Measurements from ENCODE around the gene PTPN14.

PTPN14 gene

DNA sequence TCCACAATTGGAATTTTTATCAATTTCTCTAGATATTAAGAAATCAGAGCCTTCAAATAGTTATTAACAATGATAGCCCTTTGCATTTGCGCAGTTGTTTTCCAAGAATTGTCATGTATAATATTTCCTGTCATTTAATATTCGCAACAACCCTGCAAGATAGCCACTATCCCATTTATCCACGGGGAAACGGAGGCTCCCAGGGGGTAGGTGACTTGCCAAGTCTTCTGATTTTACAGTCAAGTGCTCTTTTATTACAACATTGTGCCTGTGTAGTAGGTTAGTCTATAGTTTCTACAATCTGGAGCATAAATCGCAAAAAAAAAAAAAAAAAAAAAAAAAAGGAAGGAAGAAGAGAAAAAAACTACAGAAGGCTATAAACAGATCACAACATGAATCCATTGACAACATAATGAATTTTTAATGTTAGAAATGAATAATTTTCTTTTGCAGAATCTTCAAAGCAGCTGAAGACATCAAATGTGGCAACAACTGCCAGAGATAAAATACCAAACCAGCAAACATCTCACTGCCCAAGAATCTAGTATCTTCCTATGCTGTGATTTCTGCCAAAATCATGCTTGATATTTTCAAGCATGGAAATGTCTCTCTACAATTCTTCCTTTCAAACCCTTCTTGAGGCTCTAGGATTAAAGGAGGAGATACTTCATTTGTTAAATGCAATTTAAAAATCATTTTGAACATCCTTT, 125.5 kb downstream of the PTPN14 start:
- Histone ChIP-seq H3K4me2 (ENCODE audit: insufficient read depth, low read length) (no peak overlapping the region), H3K9ac (ENCODE audit: low read depth, low read length) (no peak overlapping the region), H3K79me2 (ENCODE audit: insufficient read depth, low read length) (no peaks in the 10 kb centered on the region), H3K27ac (ENCODE audit: low read length) (no peak overlapping the region), H3K9me3 (ENCODE audit: insufficient read depth, low read length, severe bottlenecking) (no peaks in the 10 kb centered on the region), H3K27me3 (ENCODE audit: insufficient read depth, low read length, poor library complexity) (no peaks in the 10 kb centered on the region), H2AFZ (ENCODE audit: low read depth, low read length) (no peak overlapping the region), H3K4me3 (ENCODE audit: low read depth in 1 of 2, low read length in 2 of 2) (no peak overlapping the region), H3K4me1 (ENCODE audit: insufficient read depth, low read length) (peaks cover 45% of the 10 kb centered on the region), H4K20me1 (ENCODE audit: insufficient read depth, low read length) (no peaks in the 10 kb centered on the region), H3K36me3 (ENCODE audit: insufficient read depth, low read length) (no peaks in the 10 kb centered on the region)
- no peak for TF ChIP-seq EZH2 (IDR thresholded peaks at IDR 0.05; ENCODE audit: borderline replicate concordance, low read depth, low read length, severe bottlenecking)
- TF ChIP-seq, protein P1, sequence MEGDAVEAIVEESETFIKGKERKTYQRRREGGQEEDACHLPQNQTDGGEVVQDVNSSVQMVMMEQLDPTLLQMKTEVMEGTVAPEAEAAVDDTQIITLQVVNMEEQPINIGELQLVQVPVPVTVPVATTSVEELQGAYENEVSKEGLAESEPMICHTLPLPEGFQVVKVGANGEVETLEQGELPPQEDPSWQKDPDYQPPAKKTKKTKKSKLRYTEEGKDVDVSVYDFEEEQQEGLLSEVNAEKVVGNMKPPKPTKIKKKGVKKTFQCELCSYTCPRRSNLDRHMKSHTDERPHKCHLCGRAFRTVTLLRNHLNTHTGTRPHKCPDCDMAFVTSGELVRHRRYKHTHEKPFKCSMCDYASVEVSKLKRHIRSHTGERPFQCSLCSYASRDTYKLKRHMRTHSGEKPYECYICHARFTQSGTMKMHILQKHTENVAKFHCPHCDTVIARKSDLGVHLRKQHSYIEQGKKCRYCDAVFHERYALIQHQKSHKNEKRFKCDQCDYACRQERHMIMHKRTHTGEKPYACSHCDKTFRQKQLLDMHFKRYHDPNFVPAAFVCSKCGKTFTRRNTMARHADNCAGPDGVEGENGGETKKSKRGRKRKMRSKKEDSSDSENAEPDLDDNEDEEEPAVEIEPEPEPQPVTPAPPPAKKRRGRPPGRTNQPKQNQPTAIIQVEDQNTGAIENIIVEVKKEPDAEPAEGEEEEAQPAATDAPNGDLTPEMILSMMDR (IDR thresholded peaks at IDR 0.05; ENCODE audit: borderline replicate concordance, extremely low read depth, low read length, poor library complexity, severe bottlenecking) = no peak
- ATAC-seq (ENCODE audit: insufficient read depth, low read depth) (no peak), DNase-seq (no peak)

DNA sequence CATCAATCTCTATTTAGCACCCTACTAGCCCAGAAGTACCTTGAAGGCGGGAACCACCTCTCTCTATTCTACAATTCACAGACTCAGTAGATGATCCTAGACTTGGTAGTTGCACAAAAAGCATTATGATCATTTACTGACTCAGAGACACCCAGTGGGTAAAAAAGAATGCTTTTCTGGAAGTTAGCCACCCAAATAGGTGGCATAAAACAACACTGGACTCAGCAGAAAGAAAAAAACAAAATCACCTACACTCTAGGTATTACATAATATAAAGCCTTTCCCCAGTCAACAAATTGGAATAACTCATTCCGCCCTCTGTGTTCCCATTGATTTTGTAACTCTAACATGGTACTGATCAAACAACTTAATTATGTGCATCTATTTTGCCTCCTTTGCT, 126.3 kb downstream of the PTPN14 start:
- no peaks in the 10 kb centered on the region for H3K27me3 ChIP-seq (ENCODE audit: insufficient read depth, low read length, poor library complexity)
- no peak overlapping the region for H3K4me2 ChIP-seq (ENCODE audit: insufficient read depth, low read length)
- no peak overlapping the region for H3K27ac ChIP-seq (ENCODE audit: low read length)
- no peak overlapping the region for H3K9ac ChIP-seq (ENCODE audit: low read depth, low read length)
- TF ChIP-seq, protein P1 (IDR thresholded peaks at IDR 0.05; ENCODE audit: borderline replicate concordance, extremely low read depth, low read length, poor library complexity, severe bottlenecking) = no peak
- no peak for TF ChIP-seq EZH2 (IDR thresholded peaks at IDR 0.05; ENCODE audit: borderline replicate concordance, low read depth, low read length, severe bottlenecking)
- peaks cover 42% of the 10 kb centered on the region for H3K4me1 ChIP-seq (ENCODE audit: insufficient read depth, low read length)
- H3K36me3 ChIP-seq (ENCODE audit: insufficient read depth, low read length) = no peaks in the 10 kb centered on the region
- H3K9me3 ChIP-seq (ENCODE audit: insufficient read depth, low read length, severe bottlenecking) = no peaks in the 10 kb centered on the region
- no peak overlapping the region for H2AFZ ChIP-seq (ENCODE audit: low read depth, low read length)
- no peaks in the 10 kb centered on the region for H4K20me1 ChIP-seq (ENCODE audit: insufficient read depth, low read length)
- no peak overlapping the region for H3K4me3 ChIP-seq (ENCODE audit: low read depth in 1 of 2, low read length in 2 of 2)
- ATAC-seq (ENCODE audit: insufficient read depth, low read depth) (no peak), DNase-seq (no peak)
- no peaks in the 10 kb centered on the region for H3K79me2 ChIP-seq (ENCODE audit: insufficient read depth, low read length)

DNA sequence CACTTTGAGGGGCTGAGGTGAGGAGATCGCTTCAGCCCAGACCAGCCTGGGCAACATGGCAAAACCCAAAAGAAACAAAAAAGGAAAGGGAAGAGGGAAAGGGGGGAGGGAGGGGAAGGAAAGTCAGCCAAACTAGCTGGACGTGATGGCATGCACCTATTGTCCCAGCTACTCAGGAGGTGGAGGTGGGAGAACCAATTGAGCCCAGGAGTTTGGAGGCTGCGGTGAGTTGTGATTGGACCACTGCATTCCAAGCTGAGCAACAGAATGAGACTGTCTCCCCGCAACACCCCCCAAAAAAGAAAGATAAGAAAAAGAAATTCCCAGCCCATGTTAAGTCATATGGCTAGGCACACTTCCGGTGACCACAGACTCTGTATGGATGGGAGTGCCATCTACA, 128.4 kb downstream of the PTPN14 start:
- H3K27ac ChIP-seq (ENCODE audit: low read length) = no peak overlapping the region
- no peak overlapping the region for H3K4me2 ChIP-seq (ENCODE audit: insufficient read depth, low read length)
- no peaks in the 10 kb centered on the region for H3K27me3 ChIP-seq (ENCODE audit: insufficient read depth, low read length, poor library complexity)
- H4K20me1 ChIP-seq (ENCODE audit: insufficient read depth, low read length) = no peaks in the 10 kb centered on the region
- no peaks in the 10 kb centered on the region for H3K9me3 ChIP-seq (ENCODE audit: insufficient read depth, low read length, severe bottlenecking)
- H3K4me3 ChIP-seq (ENCODE audit: low read depth in 1 of 2, low read length in 2 of 2) = no peak overlapping the region
- TF ChIP-seq, protein P1 (IDR thresholded peaks at IDR 0.05; ENCODE audit: borderline replicate concordance, extremely low read depth, low read length, poor library complexity, severe bottlenecking) = no peak
- TF ChIP-seq EZH2 (IDR thresholded peaks at IDR 0.05; ENCODE audit: borderline replicate concordance, low read depth, low read length, severe bottlenecking) = no peak
- H3K79me2 ChIP-seq (ENCODE audit: insufficient read depth, low read length) = no peaks in the 10 kb centered on the region
- no peak overlapping the region for H2AFZ ChIP-seq (ENCODE audit: low read depth, low read length)
- DNase-seq (no peak), ATAC-seq (ENCODE audit: insufficient read depth, low read depth) (no peak)
- H3K4me1 ChIP-seq (ENCODE audit: insufficient read depth, low read length) = peaks cover 21% of the 10 kb centered on the region
- H3K36me3 ChIP-seq (ENCODE audit: insufficient read depth, low read length) = no peaks in the 10 kb centered on the region
- no peak overlapping the region for H3K9ac ChIP-seq (ENCODE audit: low read depth, low read length)
